Iris pigment epithelial cell (primary cell): ENCODE results near the gene GPR183.
"Not testable (repeated sequence)": the region's sequence is repeated elsewhere in the genome, so short reads cannot be mapped to it uniquely, and the experiment has no call there.

Experiments used
- DNase-seq: peaks from one replicate; pipeline ENCODE4 v3.0.0-alpha.2; 2011; ENCODE audit warnings: low read depth

Gene GPR183

GRCh38 chr13:99269627-99270241 is 37.5 kb downstream of the GPR183 start:
- peak; percentile 76 for DNase-seq

- no peak for DNase-seq
Observed at GRCh38 chr13:99268822-99269221, 38.4 kb downstream of the GPR183 start.

GRCh38 chr13:99267927-99268326 is 39.3 kb downstream of the GPR183 start:
- no peak for DNase-seq

GRCh38 chr13:99266827-99267226 is 40.4 kb downstream of the GPR183 start:
- no peak for DNase-seq

- DNase-seq = peak; percentile 59
Observed at GRCh38 chr13:99265821-99266426, 41.3 kb downstream of the GPR183 start.

GRCh38 chr13:99265162-99265800 is 41.9 kb downstream of the GPR183 start:
- no peak for DNase-seq

GRCh38 chr13:99264051-99264450 is 43.1 kb downstream of the GPR183 start:
- no peak for DNase-seq

- no peak for DNase-seq
Observed at GRCh38 chr13:99263126-99263785, 43.9 kb downstream of the GPR183 start.

GRCh38 chr13:99261059-99261458 is 46.1 kb downstream of the GPR183 start:
- no peak for DNase-seq

GRCh38 chr13:99260216-99260615 is 47.0 kb downstream of the GPR183 start:
- DNase-seq = peak; percentile 22

GRCh38 chr13:99258946-99259345 is 48.3 kb downstream of the GPR183 start:
- DNase-seq = no peak

- DNase-seq = no peak
Observed at GRCh38 chr13:99258210-99258860, 48.9 kb downstream of the GPR183 start, which contains the start of gene GPR18. Gene GPR18 (minus strand): TSS chr13:99258379. CDS start chr13:99255872, 2,507 bp downstream.

GRCh38 chr13:99257291-99257690 is 49.9 kb downstream of the GPR183 start:
- no peak for DNase-seq

GRCh38 chr13:99256709-99257108 is 50.5 kb downstream of the GPR183 start:
- peak; percentile 73 for DNase-seq

GRCh38 chr13:99256283-99256682 is 50.9 kb downstream of the GPR183 start:
- no peak for DNase-seq

GRCh38 chr13:99255271-99255670 is 51.9 kb downstream of the GPR183 start:
- DNase-seq = no peak

- DNase-seq = no peak
Observed at GRCh38 chr13:99254830-99255229, 52.4 kb downstream of the GPR183 start.

GRCh38 chr13:99251921-99252320 is 55.3 kb downstream of the GPR183 start:
- no peak for DNase-seq

- DNase-seq = no peak
Observed at GRCh38 chr13:99250982-99251825, 56.0 kb downstream of the GPR183 start.

- not testable (repeated sequence) for DNase-seq
Observed at GRCh38 chr13:99249606-99250005, 57.6 kb downstream of the GPR183 start.

GRCh38 chr13:99249178-99249577 is 58.0 kb downstream of the GPR183 start:
- DNase-seq = not testable (repeated sequence)
